ENCODE results near the gene GPHN.
"Not testable (repeated sequence)": the region's sequence is repeated elsewhere in the genome, so short reads cannot be mapped to it uniquely, and the experiment has no call there.

GPHN gene

DNA sequence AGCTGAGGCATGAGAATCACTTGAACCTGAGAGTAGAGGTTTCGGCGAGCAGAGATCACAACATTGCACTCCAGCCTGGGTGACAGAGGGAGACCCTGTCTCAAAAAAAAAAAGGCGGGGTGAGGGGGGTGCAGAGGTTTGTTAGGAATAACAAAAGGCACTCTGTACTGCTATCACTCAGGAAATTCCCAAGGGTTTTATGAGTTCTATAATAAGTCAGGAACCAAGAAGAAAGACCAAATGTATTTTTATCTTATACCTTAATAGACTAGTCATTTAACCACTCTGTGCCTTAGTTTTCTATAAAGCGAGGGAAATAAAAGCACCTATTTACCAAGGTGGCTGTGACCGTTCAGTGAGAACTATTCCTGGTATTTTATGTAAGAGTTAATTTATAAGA is 319.2 kb downstream of the GPHN start:
- no peak for DNase-seq

DNA sequence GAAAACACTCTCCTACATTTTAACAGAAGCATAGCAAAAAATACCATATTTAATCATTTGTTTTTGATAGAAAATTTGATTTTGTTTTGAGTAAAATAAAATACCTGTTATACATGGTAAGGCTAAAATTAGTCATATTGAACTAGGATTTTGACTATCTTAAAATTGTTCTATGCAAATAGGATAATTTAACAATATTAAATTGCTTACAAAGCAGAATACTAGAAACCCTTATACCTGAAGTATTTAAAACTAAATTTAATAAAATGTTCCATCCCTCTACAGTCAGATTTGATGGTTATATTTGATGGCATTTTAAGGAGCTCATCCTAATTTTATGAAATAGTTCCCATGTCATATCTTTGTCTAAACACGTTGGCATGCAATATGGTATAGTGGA is 323.2 kb downstream of the GPHN start:
- DNase-seq = no peak

DNA sequence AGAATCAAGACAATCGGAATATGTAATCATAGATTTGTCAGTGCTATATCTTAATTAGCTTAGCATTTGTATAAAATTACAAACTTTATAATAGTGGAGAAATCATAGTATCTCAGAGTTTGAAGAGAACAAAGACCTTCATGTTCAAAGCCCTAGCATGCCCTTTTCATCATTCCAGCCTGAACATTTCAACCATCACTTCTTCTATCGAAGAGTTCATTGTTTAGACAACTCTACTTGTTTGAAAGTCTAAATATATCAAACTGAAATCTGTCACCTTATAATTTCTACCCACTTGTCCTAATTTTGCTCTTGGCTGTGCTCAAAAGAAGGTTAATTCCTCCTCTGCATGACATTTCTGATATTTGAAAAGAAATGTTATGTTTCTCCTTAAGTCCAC is 325.9 kb downstream of the GPHN start:
- no peak for DNase-seq

DNA sequence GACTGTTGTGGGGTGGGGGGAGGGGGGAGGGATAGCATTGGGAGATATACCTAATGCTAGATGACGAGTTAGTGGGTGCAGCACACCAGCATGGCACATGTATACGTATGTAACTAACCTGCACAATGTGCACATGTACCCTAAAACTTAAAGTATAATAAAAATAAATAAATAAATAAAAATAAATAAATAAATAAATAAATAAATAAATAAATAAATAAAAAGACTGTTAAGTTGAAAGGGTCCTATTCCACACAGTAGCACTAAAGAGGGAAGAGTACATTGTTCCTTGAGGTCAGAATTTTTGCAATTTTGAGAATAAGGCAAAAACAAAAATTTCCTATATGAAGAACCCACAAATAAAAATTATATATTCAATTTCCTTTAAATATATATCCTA is 329.5 kb downstream of the GPHN start:
- DNase-seq = not testable (repeated sequence)

DNA sequence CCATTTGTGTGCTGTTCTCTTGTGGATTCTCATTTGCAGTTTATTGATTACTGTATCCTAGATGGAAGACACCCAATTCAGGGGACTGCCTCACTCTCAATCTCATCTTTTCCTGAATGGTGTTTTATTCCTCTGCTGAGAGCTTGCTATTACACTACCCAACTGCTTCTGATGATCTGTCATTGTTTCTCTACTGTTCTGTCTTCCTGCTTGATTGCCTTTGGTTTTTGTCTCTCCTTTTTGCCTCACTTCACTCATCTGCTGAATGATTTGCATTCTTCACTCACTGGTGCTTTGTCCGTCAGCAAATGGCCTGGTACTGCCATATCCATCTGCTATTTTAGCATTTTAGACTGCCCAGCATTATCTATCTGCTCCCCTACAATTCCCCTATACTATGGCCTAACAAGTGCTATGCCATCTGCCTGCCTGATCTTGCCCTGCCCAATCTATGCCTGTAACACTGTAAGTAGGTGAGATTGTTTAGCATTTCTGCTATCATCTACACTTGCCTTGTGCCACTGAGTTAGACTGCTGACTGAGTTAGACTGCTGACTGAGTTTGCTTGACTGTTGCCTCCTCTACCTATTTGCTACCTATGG is 335.1 kb downstream of the GPHN start:
- no peak for DNase-seq

DNA sequence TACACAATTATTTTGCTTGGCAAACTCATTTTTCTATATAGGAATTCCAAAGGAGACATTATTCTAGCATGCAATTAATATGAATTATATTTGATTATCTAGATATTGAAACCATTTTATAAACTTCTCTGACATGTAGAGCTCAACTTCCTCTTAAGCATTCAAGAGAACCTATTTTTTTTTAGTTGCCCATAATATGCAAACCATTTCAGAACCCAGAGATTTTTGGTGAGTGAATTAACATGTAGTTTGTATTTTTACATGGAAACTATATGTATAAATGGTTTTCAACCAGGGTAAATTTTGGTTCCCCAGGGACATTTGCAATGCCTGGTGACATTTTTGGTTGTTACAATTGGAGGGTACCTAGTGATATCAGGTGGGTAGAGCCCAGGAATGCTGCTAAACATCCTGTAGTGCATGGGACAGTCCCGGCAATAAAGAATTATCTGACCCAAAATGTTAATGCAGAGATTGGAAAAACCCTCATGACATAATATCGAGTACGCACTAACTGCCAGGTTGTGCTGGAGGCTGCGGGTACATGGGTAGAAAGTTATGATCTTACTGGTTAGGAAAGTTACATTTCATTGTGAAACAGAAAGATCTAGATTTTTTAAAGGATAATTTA is 342.4 kb downstream of the GPHN start:
- DNase-seq = no peak

DNA sequence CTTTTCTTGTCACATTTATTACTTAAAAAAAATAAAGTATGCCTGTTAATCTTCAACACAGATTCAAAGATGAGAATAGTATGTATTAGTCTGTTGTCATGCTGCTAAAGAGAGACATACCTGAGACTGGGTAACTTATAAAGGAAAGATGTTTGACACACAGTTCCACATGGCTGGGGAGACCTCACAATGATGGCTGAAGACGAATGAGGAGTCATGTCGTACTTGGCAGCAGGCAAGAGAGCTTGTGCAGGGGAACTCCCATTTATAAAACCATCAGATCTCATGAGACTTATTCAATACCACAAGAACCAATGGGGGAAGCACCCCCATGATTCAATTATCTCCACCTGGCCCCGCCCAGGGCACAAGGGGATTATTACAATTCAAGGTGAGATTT is 345.4 kb downstream of the GPHN start:
- DNase-seq = no peak

DNA sequence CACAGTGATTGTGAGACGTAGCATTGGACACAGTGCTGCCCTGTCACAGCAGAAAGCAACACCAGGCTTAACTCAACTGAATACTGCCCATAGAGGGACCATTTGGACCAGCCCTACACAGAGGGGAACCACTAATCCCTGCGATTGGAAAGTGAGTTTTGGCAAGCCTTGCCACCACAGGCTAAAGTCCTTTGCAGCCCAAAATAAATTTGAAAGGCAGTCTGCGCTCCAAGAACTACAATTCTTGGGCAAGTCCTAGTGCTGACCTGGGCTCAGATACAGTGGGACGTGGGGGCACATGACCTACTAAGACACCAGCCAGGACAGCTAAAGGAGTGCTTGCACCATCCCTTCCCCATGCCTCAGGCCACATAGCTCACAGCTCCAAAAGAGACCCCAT is 349.9 kb downstream of the GPHN start:
- no peak for DNase-seq

DNA sequence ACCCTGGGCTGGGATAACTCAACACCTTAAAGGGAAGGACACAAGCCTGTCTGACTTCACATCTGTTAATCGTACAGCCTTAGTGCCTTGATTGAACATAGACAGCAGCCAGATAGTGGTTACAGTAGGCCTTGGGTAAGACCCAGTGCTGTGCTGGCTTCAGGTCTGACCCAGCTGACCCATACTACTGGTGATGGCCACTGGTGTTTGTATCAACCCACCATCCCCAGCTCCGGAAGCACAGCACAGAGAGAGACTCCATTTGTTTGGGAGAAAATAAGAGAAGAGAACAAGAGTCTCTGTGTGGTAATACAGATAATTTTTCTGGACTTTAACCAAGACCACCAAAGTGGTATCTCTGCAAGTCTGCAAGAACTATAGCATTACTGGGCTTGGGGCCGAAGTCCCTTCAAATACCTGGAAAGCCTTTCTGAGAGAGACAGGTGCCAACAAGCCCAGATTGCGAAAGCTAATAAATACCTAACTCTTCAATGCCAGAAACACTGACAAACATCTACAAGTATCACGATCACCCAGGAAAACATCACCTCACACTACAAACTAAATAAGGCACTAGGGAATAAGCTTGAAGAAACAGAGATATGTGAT is 351.2 kb downstream of the GPHN start:
- no peak for DNase-seq

DNA sequence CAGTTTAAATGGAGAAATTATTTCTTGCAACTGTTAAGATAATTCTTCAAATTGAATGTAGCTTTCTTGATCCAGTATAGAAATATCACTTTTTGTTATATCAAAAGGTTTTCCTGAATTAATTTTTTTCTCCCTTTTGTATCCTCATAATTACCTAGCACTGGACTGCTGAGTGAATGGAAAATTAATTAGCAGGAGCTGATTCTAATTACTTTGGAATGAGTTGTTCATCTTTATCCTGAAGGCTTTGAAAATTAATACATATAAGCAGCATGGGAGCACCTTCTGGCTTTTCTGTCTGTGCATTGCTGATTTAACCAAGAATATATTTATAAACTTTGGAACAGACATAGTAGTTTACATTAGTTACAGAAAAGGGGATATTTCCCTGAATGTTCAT is 373.6 kb downstream of the GPHN start:
- DNase-seq = no peak

DNA sequence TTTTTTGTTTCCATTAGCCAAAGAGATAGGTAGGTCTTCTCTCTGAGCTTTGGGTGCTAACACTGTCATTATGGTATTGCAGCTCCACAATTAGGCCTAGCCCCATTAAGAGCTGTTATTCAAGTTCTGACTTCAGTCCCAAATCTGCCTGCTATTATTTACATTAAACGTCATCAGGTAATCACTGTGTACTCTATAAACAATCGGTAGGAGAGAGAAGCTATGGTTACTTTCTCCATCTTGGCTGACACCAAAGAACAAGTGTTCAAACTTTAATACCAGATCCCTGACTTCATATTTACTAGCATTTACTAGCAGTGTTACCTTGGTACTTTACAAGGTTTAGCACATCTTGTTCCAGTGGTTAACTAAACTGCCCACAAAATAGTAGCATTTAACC is 376.2 kb downstream of the GPHN start:
- DNase-seq = no peak

DNA sequence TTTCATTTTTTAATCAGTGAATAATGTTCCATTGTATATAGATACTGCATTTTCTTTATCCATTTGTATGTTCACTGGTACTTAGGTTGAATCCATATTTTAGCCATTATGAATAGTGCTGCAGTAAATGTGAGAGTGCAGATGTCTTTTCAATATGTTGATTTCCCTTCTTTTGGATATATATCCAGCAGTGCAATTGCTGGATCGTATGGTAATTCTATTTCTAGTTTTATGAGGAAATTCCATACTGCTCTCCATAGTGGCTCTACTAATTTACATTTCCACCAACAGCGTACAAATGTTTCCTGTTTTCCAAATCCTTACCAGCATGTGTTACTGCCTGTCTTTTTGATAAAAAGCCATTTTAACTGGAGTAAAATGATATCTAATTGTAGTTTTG is 392.8 kb downstream of the GPHN start:
- no peak for DNase-seq

DNA sequence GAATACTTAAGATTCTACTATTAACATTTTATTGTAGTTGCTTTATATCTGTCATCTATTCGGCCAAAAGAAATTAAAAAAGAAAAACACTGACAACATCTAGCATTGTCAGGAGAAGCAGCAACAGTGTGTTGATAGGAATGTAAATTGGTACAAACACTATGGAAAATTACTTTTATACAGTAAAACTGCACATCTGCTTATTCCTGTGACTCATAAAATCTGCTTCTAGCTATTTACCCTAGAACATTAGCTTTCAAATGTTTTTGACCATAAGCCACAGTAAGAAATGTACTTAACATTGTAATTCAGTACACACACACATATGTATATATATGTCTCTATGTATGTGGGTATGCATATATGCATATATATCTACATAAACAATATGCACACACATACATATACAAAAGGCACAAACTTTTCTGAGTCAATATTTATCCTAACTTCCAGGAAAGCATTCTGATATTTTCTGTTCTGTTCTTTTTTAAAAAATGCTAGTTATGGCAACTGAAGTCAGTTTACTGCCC is 402.4 kb downstream of the GPHN start:
- no peak for DNase-seq

DNA sequence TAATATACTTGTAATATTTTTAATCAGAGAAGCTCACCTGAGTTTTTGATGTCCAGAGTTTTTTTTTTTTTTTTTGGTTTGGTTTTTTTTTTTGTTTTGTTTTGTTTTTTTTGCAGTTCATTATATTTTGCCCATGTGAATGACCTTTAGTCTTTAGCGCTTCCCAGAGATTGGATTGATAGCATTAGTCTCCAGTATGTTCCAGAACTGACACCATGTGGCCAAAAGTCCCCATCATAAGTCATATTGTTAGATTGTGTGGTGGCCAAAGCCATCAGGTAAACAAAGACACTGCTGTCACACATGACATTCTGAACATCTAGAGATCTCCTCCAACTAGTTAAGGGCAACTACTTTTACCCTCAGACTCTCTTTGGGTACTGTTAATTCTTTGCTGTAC is 408.5 kb downstream of the GPHN start:
- no peak for DNase-seq

DNA sequence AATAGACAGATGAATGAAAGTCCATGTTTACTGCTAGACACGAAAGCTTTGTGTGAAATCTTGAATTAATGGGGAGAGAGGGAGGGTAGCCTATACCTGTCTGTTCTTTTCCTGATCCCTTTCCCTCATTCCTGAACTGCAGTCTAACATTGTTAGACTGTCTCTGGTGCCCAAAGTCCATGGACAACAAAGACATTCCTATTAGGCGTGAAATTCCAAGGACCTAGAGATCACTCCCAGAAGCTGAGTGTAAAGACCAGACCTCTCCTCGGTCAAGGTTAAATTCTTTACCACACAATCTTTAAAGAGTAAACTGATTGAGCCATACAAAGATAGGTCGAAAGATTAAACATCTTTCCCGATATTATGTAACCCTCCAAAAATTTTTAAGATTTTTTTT is 410.6 kb downstream of the GPHN start:
- no peak for DNase-seq

DNA sequence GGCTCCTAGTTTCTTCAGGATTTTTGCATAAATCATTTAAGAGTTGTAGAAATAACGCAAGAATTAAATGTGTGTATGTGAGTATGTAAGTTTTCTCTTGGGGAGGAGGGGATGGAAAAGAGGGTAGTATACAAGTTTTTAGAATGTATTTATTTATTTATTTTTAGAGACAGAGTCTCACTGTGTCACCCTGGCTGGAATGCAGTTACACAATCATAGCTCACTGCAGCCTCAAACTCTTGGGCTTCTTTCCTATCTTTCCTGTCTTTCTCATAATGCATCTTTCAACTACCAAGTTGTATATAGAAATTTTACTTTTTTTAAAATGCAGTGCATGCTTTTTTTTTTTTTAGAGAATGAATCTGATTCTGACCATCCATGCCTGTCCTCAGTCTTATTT is 412.2 kb downstream of the GPHN start:
- no peak for DNase-seq

DNA sequence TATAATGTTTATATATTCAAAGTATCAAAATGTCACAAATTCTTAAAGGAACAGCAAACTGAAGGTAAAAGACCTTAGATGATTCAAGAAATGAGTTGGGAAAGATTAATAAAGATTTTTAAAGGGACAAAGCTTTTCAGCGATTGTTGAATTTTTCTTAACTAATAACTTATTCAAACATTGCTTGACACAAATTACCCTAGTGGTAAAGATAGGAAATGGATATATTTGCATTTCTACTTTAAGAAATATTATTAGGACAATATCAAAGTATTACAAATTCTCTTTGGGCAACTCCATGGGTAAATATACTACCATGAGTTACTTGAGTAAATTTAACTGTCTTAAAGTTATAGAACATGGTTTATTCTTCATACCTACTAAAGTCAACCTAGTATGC is 415.3 kb downstream of the GPHN start:
- no peak for DNase-seq

DNA sequence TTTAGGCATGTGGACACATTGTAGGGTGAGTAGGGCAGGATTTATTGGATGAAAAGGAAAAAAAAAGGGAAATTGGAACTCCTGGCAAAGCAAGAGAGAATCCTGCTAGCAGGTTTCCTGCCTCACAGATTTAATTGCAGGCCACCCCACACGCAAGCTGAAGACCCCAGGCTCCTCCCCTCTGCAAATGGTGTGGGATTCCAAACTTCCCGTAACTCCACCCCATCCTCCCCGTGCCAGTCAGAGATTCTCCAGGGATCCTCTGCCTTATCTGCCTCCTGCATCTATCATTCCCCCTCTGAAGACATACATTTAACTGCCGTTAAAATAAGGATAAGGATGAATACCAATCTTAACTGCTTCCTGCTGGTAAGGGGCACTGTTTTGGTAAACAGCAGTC is 431.5 kb downstream of the GPHN start:
- no peak for DNase-seq

DNA sequence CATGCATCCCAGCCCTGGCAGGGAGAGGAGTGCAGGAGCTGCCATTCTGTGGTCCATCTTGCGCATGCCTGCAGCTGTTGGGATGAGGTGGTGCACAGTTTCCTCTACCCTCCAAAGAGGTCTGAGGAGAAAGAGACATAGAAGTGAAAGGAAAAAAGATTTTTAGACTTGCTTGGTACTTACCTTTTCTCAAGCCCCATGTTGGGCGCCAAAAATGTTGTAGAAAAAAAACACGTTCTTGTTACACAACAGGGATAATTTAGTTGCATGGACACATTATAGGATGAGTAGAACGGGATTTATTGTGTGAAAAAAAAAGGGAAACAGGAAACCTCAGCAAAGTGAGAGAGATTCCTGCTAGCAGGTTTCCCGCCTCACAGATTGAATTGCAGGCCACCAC is 436.9 kb downstream of the GPHN start:
- DNase-seq = no peak

DNA sequence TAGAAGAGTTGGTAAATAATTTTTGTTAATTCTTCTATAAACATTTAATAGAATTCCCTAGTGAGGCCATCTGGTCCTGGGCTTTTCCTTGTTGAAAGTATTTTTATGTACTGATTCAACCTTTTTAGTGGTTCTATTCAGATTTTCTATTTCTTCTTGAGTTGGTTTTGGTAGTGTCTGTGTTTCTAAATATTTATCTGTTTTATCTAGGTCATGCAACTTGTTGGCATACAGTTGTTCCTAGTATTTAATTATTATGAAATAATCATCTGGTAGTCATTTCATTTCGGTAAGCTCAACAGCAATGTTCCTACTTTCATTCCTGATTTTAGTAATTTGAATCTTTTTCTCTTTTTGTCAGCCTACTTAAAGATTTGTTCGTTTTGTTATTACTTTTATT is 447.2 kb downstream of the GPHN start:
- no peak for DNase-seq

DNA sequence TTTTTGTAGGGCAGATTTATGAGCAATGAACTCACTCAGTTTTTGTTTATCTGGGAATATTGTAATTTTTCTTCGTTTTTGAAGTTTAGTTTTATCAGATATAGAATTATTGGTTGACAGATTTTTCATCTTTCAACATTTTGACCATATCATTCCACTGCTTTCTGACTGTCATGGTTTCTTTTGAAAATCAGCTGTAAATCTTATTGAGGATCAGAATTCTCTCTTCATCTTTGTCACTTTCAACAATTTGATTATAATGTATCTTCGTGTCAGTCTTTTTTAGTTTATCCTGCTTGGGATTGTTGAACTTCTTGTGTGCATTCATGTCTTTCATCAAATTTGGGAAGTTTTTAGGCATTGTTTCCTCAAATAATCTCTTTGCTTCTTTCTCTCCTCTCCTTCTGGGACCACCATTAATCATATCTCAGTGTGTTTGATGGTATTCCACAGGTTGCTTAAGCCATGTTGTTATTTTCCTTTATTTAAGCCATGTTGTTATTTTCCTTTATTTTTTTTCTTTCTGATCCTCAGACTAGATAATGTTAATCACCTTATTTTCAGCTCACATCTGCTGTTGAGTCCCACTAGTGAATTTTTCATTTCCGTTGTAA is 451.6 kb downstream of the GPHN start:
- no peak for DNase-seq

DNA sequence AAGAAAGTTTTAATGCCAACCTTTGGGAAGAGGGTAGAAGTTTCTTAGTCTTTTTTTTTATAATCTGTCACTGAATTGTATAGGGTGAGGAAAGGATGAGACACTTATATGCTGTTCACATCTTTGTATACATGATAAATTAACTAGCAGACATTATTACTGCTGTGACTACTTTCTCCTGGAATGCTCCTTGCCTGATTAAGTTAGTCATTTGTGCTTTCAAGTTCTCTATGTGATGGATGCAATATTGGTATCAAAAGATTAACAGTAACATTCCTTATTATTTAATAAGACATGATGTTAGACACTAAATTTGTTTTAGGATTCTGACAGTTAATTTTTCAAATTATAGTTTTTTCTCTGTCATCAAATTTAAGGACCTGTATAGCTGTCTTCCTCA is 457.9 kb downstream of the GPHN start:
- DNase-seq = no peak

DNA sequence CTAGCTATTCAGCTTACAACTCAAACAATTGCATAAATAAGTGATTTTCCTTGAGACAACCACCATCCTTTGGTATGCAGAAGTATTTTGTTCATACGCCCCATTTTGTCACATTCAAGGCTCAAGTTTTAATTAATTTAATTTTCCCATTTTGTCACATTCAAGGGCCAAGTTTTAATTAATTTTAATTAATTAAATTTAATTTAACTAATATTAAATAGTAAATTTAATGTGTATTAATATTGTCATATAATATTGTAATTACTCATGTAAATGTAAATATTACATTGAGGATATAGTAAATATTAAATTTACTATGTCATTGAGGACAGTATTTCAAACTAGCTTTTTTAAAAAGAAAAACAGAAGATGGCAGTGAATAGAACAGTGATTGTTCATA is 464.5 kb downstream of the GPHN start:
- DNase-seq = no peak

DNA sequence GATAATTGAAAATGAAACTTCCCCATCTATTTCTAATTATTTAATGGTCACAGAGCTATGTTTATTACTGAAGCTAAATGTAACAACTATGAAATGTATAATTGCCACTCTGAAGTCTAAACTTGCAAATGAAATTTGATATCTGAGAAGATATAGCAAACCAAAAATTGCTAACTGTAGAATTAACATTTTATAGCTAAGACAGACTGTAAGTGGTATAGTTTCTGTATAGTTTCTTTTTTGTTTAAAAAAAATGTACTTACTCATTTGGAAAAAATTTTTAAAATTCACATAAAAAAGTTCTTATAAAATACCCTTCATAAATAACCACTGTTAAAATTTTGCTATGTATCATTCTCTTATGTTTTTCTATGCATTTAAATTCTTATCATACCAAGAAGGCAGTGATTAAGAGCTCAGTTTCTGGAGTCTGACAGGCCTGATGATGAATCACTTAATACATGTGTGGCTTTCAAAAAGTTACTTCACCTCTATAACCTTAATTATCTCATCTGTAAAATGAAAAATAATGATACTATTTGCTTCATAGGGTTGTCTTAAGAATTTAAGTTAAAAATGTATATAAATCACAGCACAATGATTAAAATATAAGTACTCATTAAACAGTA is 466.6 kb downstream of the GPHN start:
- no peak for DNase-seq

All from SHP77 (cell line).